Ascending aorta (tissue), 2 donors: Measurements from ENCODE around the gene NPFF. TPM values are rescaled to one million over a fixed set of nuclear protein-coding genes. Genes with fewer than 3 reads are reported as not detected.

ENCODE experiments used
- DNase-seq, 2 donors: peaks; one replicate each; pipeline ENCODE4 v3.0.0-alpha.2; 2019; ENCODE audit warnings: low spot score in 2 of 2
- H3K27ac ChIP-seq, 2 donors: fragments of 200-600 bp; sonication (generic); one replicate each; pipeline ENCODE4 v1.5.1; 2016 to 2017; ENCODE audit warnings: mild to moderate bottlenecking in 1 of 2
- H3K27me3 ChIP-seq: fragments of 200-600 bp; sonication (generic); one replicate; pipeline ENCODE4 v1.5.1; 2017
- H3K36me3 ChIP-seq, 2 donors: fragments of 200-600 bp; sonication (generic); one replicate each; pipeline ENCODE4 v1.5.1; 2016
- H3K4me1 ChIP-seq, 2 donors: fragments of 200-600 bp; sonication (generic); one replicate each; pipeline ENCODE4 v1.5.1; 2016 to 2017; ENCODE audit warnings: mild to moderate bottlenecking in 1 of 2
- H3K4me3 ChIP-seq, 2 donors: fragments of 200-600 bp; sonication (generic); one replicate each; pipeline ENCODE4 v1.5.1; 2016 to 2017; ENCODE audit warnings: mild to moderate bottlenecking in 1 of 2
- H3K9me3 ChIP-seq, 2 donors: fragments of 200-600 bp; sonication (generic); one replicate each; pipeline ENCODE4 v1.5.1; 2016
- intact Hi-C: fragments of 100-400 bp; cut with DNase I; formaldehyde crosslinking; loops from one replicate; pipeline ENCODE4 v1.15.1; 2023
- total RNA-seq: library from RNA; depleted of rRNA; stranded (reverse); fragments of >200 nt; gene quantifications from one replicate; pipeline ENCODE4 v1.1.0, GENCODE V29; 2016
- TF ChIP-seq, protein P1 (sequence below), 3 experiments: fragments of 200-600 bp in 2 of 3; fragments of 450-650 bp in 1 of 3; sonication (generic) in 2 of 3; IDR thresholded peaks; one replicate each; pipeline ENCODE4 v1.5.1; 2016 to 2019; ENCODE audit warnings: antibody characterized with exemption in 3 of 3, mild to moderate bottlenecking in 1 of 3, moderate library complexity in 1 of 3

The NPFF gene
- total RNA-seq, 1 donor from 2014 or later = 2.8 TPM

DNA sequence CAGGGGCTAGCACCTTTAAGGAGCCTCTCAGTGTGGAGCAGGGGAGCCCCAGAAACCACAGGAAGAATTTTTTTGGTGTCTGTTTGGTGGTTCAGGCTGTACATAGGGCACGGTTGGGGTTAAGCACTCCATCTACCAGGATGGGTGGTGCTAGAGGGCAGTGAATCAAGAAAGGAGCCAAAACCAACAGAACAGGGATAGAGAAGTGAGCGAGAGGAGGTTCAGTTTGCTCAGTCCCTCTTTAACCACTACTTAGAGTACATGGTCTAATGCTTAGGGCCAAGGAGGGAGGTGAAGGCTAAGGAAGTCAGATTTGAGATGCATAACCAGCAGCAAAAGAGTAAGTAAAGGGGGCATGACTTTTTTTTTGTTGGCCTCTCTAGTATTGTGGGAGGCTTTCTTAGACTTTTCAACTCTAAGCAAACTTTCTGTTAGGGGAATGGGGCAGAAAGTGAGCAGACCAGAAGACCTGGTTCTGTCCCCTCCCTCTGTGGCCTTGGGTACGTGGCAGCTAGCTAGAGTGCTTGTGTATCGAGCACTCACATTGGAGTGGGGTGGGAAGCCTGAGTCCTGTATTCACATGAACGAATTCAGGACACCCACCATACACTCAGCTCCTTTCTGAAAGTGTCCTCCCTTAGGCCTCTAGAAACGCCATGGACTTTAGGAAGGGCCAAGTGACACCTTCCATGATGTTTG lies 6.6 kb upstream of the NPFF start:
- peaks cover 75 to 80% of the 10 kb centered on the region in 2 donors for H3K36me3 ChIP-seq
- intact Hi-C loops = no loop called here

DNA sequence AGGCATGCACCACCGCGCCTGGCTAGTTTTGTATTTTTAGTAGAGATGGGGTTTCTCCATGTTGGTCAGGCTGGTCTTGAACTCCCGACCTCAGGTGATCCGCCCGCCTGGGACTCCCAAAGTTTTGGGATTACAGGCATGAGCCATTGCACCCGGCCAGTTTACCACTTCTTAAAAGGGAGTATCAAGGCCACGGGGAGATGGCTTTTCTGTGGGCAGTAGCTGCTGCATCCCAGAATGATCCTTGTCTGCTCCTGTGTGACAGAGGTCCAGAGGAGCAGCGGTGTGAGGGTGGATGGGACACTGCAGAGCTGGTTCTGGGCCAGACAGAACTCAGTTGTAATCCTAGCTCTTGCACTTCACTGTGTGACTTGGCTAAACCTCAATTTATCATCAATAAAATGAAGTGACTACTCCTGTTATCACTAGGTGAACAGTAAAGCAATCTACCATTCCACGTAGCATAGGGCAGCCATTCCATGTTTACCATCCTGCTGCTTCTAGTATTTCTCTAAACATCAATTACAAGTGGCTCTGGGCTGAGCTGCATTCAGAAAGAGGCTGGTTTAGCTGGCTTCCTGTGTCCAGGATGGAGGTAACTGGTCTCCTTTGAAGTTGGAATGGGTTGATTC lies 3.0 kb upstream of the NPFF start:
- Histone ChIP-seq H3K27me3 (no peaks in the 10 kb centered on the region), H3K9me3 (no peaks in the 10 kb centered on the region), H3K4me1 (peaks cover 13 to 21% of the 10 kb centered on the region in 2 donors), H3K4me3 (no peak overlapping the region), H3K36me3 (peaks cover 50 to 65% of the 10 kb centered on the region in 2 donors), H3K27ac (no peak overlapping the region)
- intact Hi-C loops = no loop called here
- peak in 1 of 2 donors; percentile 21 for DNase-seq
- TF ChIP-seq, protein P1, sequence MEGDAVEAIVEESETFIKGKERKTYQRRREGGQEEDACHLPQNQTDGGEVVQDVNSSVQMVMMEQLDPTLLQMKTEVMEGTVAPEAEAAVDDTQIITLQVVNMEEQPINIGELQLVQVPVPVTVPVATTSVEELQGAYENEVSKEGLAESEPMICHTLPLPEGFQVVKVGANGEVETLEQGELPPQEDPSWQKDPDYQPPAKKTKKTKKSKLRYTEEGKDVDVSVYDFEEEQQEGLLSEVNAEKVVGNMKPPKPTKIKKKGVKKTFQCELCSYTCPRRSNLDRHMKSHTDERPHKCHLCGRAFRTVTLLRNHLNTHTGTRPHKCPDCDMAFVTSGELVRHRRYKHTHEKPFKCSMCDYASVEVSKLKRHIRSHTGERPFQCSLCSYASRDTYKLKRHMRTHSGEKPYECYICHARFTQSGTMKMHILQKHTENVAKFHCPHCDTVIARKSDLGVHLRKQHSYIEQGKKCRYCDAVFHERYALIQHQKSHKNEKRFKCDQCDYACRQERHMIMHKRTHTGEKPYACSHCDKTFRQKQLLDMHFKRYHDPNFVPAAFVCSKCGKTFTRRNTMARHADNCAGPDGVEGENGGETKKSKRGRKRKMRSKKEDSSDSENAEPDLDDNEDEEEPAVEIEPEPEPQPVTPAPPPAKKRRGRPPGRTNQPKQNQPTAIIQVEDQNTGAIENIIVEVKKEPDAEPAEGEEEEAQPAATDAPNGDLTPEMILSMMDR (IDR thresholded peaks at IDR 0.05) = no peak

More for the DNA sequence above, 6.6 kb upstream of the NPFF start:
- Histone ChIP-seq H3K4me3 (no peak overlapping the region), H3K9me3 (no peaks in the 10 kb centered on the region), H3K27ac (peak overlapping the region in 1 of 2 donors; percentile 8), H3K27me3 (no peaks in the 10 kb centered on the region), H3K4me1 (no peaks in the 10 kb centered on the region)
- DNase-seq = no peak
- TF ChIP-seq, protein P1 (IDR thresholded peaks at IDR 0.05) = no peak

DNA sequence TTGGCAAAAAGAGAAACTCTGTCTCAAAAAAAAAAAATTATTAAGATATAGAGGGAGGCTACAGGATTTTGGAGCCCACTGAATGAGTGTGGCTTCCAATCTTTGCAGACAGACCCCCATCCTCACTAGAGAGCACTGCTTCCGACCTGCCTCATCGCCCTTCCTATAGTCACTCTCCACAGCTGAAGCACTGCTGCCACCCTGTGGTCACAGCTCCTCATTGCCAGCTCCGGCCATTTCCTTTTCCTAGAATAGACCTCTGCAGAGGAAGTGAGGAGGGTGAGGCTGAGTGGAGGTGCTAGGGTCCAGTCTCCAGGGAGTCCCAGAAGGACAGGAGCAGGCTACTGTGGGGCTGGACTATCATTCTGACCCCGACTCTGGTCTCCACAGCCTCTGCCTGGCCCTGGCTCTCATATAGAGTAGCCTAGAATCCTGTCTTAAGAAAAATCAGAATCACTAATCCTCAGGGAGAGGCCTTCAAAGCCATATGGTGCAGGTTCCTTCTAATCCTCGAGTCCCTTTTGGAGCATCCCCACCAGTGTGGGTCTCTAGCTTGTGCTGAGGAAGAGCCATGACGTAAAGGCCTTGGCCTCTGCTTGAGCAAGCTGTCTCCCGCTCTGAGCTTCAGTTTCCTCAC lies 1.4 kb upstream of the NPFF start:
- Histone ChIP-seq H3K36me3 (peaks cover 34 to 48% of the 10 kb centered on the region in 2 donors), H3K4me1 (peaks cover 15 to 28% of the 10 kb centered on the region in 2 donors), H3K27me3 (no peaks in the 10 kb centered on the region), H3K9me3 (no peaks in the 10 kb centered on the region), H3K27ac (peak overlapping the region; percentile 20 to 43), H3K4me3 (no peak overlapping the region)
- TF ChIP-seq, protein P1 (IDR thresholded peaks at IDR 0.05) = peak; percentile 85 to 93 (median 88)
- intact Hi-C loops = loop anchor here (2.0 kb wide), 1 partner anchor 30 kb away; no protein-coding TSS in a partner anchor
- peak; percentile 50 to 94 for DNase-seq

DNA sequence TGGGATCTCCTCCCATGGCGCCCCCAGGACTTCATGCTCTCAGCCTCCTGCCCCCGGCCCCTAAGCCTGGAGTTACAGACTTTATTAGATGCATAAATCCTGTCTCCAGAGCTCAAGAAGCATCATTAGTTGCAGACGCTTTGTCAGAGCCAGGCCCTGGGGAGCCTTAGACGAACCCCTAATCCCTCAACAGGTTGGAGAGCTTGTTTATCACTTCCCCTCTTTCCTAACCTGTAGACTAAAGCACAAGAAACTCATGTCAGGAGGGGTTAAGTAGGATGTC lies 260 bp upstream of the NPFF start:
- H3K9me3 ChIP-seq = no peaks in the 10 kb centered on the region
- intact Hi-C loops = no loop called here
- H3K36me3 ChIP-seq = peaks cover 23 to 38% of the 10 kb centered on the region in 2 donors
- H3K4me1 ChIP-seq = peaks cover 20 to 37% of the 10 kb centered on the region in 2 donors
- no peaks in the 10 kb centered on the region for H3K27me3 ChIP-seq
- TF ChIP-seq, protein P1 (IDR thresholded peaks at IDR 0.05) = no peak
- H3K27ac ChIP-seq = peak overlapping the region; percentile 94 to 98
- DNase-seq = no peak
- H3K4me3 ChIP-seq = no peak overlapping the region

DNA sequence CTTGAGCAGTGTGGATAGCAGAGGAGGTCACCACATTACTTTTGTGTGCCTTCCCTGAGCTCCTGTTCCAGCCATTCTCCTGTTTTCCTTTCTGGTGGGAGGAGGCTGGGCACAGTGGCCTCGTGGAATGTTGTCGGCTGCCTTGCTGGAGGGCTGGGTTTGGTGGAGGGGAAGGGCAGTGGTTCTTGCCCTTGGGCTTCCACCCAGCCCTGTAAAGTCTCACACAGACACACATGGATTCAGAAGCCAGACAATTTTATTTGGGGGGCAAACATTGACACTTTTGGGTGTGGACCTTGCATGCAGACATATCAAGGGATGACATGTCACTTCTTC lies 866 bp downstream of the NPFF start:
- TF ChIP-seq, protein P1 (IDR thresholded peaks at IDR 0.05) = no peak
- Histone ChIP-seq H3K36me3 (peaks cover 12 to 27% of the 10 kb centered on the region in 2 donors), H3K27ac (peak overlapping the region; percentile 94 to 98), H3K4me1 (peaks cover 27 to 48% of the 10 kb centered on the region in 2 donors), H3K4me3 (no peak overlapping the region), H3K27me3 (no peaks in the 10 kb centered on the region), H3K9me3 (no peaks in the 10 kb centered on the region)
- intact Hi-C loops = no loop called here
- no peak for DNase-seq
